Trophoblast cell (in vitro differentiated cells and primary cell): ENCODE data around the gene PARD6B.

Experiments
- DNase-seq, 2 donors: peaks; one replicate each; pipeline ENCODE4 v3.0.0-alpha.2; 2016
- H2AFZ ChIP-seq: 2 replicates; pipeline ENCODE4 v1.6.1; 2013; ENCODE audit warnings: low read length, moderate library complexity, mild to moderate bottlenecking; ENCODE audit not compliant: insufficient read depth, poor library complexity
- H2AK5ac ChIP-seq: 2 replicates; pipeline ENCODE4 v1.6.1; 2013; ENCODE audit warnings: mild to moderate bottlenecking, low read length
- H2BK120ac ChIP-seq: 2 replicates; pipeline ENCODE4 v1.6.1; 2013; ENCODE audit warnings: low read length, mild to moderate bottlenecking, moderate library complexity; ENCODE audit not compliant: insufficient read depth, poor library complexity
- H2BK12ac ChIP-seq: 2 replicates; pipeline ENCODE4 v1.6.1; 2013; ENCODE audit warnings: mild to moderate bottlenecking, low read length, moderate library complexity
- H2BK5ac ChIP-seq: 2 replicates; pipeline ENCODE4 v1.6.1; 2013; ENCODE audit warnings: low read length, low read depth, moderate library complexity, mild to moderate bottlenecking; ENCODE audit not compliant: poor library complexity
- H3K14ac ChIP-seq: 2 replicates; pipeline ENCODE4 v1.6.1; 2013; ENCODE audit warnings: mild to moderate bottlenecking, low read length
- H3K18ac ChIP-seq: 2 replicates; pipeline ENCODE4 v1.6.1; 2013; ENCODE audit warnings: mild to moderate bottlenecking, low read length
- H3K23ac ChIP-seq: 2 replicates; pipeline ENCODE4 v1.6.1; 2013; ENCODE audit warnings: low read length
- H3K27ac ChIP-seq: 2 replicates; pipeline ENCODE4 v1.5.1; 2013; ENCODE audit warnings: low read depth, mild to moderate bottlenecking, inconsistent platforms, low read length, moderate library complexity
- H3K27me3 ChIP-seq: 2 replicates; pipeline ENCODE4 v1.6.1; 2013; ENCODE audit warnings: inconsistent platforms, mild to moderate bottlenecking, low read length, moderate library complexity; ENCODE audit not compliant: insufficient read depth
- H3K36me3 ChIP-seq, 2 experiments: 1 replicate in 1 of 2; 2 replicates in 1 of 2; pipeline ENCODE4 v1.6.1; 2013; ENCODE audit warnings: low read length in 2 of 2, mild to moderate bottlenecking in 2 of 2, moderate library complexity in 1 of 2; ENCODE audit not compliant: insufficient read depth in 2 of 2, control insufficient read depth in 1 of 2
- H3K4ac ChIP-seq: 2 replicates; pipeline ENCODE4 v1.6.1; 2013; ENCODE audit warnings: low read depth, mild to moderate bottlenecking, low read length, moderate library complexity
- H3K4me1 ChIP-seq, 2 experiments: 1 replicate in 1 of 2; 2 replicates in 1 of 2; pipeline ENCODE4 v1.6.1; 2013; ENCODE audit warnings: low read length in 2 of 2, mild to moderate bottlenecking in 2 of 2, moderate library complexity in 1 of 2; ENCODE audit not compliant: insufficient read depth in 2 of 2, control insufficient read depth in 1 of 2
- H3K4me2 ChIP-seq: 2 replicates; pipeline ENCODE4 v1.6.1; 2013; ENCODE audit warnings: inconsistent platforms, mild to moderate bottlenecking, low read length, moderate library complexity
- H3K4me3 ChIP-seq: 2 replicates; pipeline ENCODE4 v1.5.1; 2013; ENCODE audit warnings: mild to moderate bottlenecking, low read depth, low read length, inconsistent platforms
- H3K79me1 ChIP-seq: one replicate; pipeline ENCODE4 v1.6.1; 2013; ENCODE audit warnings: low read length
- H3K79me2 ChIP-seq: 2 replicates; pipeline ENCODE4 v1.6.1; 2013; ENCODE audit warnings: low read length, mild to moderate bottlenecking; ENCODE audit not compliant: control insufficient read depth, insufficient read depth, poor library complexity
- H3K9ac ChIP-seq: 2 replicates; pipeline ENCODE4 v1.6.1; 2013; ENCODE audit warnings: mild to moderate bottlenecking, low read length
- H3K9me3 ChIP-seq: 2 replicates; pipeline ENCODE4 v1.6.1; 2013; ENCODE audit warnings: low read depth, mild to moderate bottlenecking, control low read depth, inconsistent platforms, low read length; ENCODE audit not compliant: insufficient read depth
- H4K12ac ChIP-seq: 2 replicates; pipeline ENCODE4 v1.6.1; 2013; ENCODE audit warnings: low read depth, mild to moderate bottlenecking, low read length, moderate library complexity
- H4K8ac ChIP-seq: 2 replicates; pipeline ENCODE4 v1.6.1; 2013; ENCODE audit warnings: low read depth, mild to moderate bottlenecking, low read length, moderate library complexity
- H4K91ac ChIP-seq: one replicate; pipeline ENCODE4 v1.6.1; 2013; ENCODE audit warnings: low read depth, mild to moderate bottlenecking, low read length, moderate library complexity
- WGBS: extraction: QIAGEN DNeasy Blood & Tissue Kit; methylation state at CpG from one replicate; pipeline ENCODE4 v1.1.7; 2013; ENCODE audit warnings: missing lambda C conversion rate; ENCODE audit not compliant: insufficient read length, insufficient coverage; ENCODE audit errors: extremely low coverage; 5-methylcytosine and 5-hydroxymethylcytosine counted together

Gene PARD6B

DNA sequence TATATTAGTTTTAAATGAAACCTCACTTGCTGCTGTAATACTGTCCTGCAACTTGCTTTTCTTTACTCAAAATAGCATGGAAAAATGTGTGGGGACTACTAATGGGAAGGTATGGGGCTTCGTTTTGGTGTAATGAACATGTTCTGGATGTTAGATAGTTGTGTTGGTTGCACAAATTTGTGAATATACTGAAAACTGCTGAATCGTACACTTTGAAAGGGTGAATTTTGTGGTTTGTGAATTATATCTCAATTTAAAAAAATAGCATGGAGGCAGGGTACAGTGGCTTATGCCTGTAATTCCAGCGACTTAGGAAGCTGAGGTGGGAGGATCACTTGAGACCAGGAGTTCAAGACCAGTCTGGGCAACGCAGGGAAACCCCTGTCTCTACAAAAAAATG lies 65.8 kb downstream of the PARD6B start:
- Histone ChIP-seq H2BK5ac (no peak overlapping the region), H3K4me3 (no peak overlapping the region), H2BK12ac (no peak overlapping the region), H3K4me2 (no peak overlapping the region), H2BK120ac (no peak overlapping the region), H4K91ac (no peak overlapping the region), H3K27me3 (no peaks in the 10 kb centered on the region), H3K36me3 (no peaks in the 10 kb centered on the region), H3K4me1 (no peaks in the 10 kb centered on the region), H3K18ac (no peak overlapping the region), H3K4ac (no peak overlapping the region), H3K27ac (no peak overlapping the region), H3K23ac (no peak overlapping the region), H2AK5ac (no peak overlapping the region), H3K14ac (no peak overlapping the region), H3K79me1 (peaks cover 5% of the 10 kb centered on the region), H3K79me2 (peaks cover 3% of the 10 kb centered on the region), H4K8ac (no peak overlapping the region), H4K12ac (no peak overlapping the region), H3K9me3 (no peaks in the 10 kb centered on the region), H2AFZ (no peak overlapping the region), H3K9ac (no peak overlapping the region)
- no CpG with 5 or more reads among the region's 4 CpGs for WGBS
- DNase-seq = no peak

DNA sequence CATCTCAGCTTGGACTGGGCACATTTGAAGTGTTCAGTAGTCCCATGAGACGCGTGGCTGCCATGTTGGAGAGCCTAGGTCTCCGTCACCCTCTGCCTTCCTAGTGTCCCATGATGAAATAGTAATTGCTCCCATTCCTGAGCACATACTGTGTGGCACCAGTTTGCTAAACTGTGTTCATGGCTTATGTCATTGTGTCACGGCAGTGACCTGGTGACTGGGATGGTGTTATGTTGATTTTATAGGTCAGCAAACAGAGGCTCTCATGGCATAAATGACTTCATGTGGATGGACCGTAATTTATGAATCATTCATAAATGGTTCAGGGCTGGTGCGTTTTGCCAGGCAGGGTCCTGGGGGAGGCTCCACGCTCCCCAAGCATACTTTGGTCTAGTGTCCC lies 67.3 kb downstream of the PARD6B start:
- no CpG with 5 or more reads among the region's 7 CpGs for WGBS
- Histone ChIP-seq H3K14ac (no peak overlapping the region), H3K79me1 (peaks cover 5% of the 10 kb centered on the region), H3K4me1 (no peaks in the 10 kb centered on the region), H2AK5ac (no peak overlapping the region), H2AFZ (no peak overlapping the region), H3K27me3 (no peaks in the 10 kb centered on the region), H3K4me2 (no peak overlapping the region), H3K36me3 (no peaks in the 10 kb centered on the region), H2BK120ac (no peak overlapping the region), H3K23ac (no peak overlapping the region), H3K4me3 (no peak overlapping the region), H3K79me2 (peaks cover 3% of the 10 kb centered on the region), H4K8ac (no peak overlapping the region), H2BK5ac (no peak overlapping the region), H2BK12ac (no peak overlapping the region), H3K27ac (no peak overlapping the region), H4K91ac (no peak overlapping the region), H3K9me3 (no peaks in the 10 kb centered on the region), H3K9ac (no peak overlapping the region), H4K12ac (no peak overlapping the region), H3K4ac (no peak overlapping the region), H3K18ac (no peak overlapping the region)
- peak in 1 of 2 donors; percentile 26 for DNase-seq

DNA sequence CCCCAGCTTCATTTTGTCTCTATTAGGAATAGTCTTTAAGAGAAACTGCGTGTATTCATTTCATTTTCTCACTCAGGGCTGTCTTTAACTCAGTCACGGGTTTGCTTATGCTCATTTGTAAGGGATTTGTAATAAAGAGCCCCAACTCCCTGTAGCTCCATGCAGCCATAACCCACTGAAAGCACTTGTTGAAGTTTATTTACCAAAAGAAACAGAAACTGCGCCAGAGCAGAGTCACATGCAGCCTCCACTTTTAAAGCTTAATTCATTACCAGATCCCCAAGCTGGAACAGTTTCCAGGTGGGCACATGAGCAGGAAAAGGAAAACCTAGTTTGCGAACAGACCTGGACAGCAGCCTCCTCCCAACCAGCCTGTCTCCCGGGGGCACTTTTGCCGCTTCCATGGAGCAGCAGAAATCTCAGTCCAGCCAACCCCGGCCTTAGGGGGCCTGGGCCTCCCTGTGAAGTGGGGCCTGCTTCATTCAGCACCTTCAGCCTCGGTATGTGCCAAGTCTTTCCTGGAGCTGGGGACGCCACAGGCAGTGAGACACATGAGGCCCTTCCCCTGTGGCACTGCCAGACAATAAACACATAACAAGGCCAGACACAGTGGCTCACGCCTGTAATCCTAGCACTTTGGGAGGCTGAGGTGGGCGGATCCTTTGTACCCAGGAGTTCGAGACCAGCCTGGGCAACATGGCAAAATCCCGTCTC lies 68.0 kb downstream of the PARD6B start:
- Histone ChIP-seq H3K27ac (no peak overlapping the region), H3K14ac (no peak overlapping the region), H2AFZ (no peak overlapping the region), H2BK120ac (no peak overlapping the region), H2BK12ac (no peak overlapping the region), H3K4me3 (no peak overlapping the region), H3K4me2 (no peak overlapping the region), H2BK5ac (no peak overlapping the region), H3K18ac (no peak overlapping the region), H3K79me2 (peaks cover 3% of the 10 kb centered on the region), H3K27me3 (no peaks in the 10 kb centered on the region), H3K9ac (no peak overlapping the region), H2AK5ac (no peak overlapping the region), H3K36me3 (no peaks in the 10 kb centered on the region), H4K12ac (no peak overlapping the region), H4K8ac (no peak overlapping the region), H3K79me1 (peaks cover 5% of the 10 kb centered on the region), H3K23ac (no peak overlapping the region), H3K9me3 (no peaks in the 10 kb centered on the region), H4K91ac (no peak overlapping the region), H3K4ac (no peak overlapping the region), H3K4me1 (no peaks in the 10 kb centered on the region)
- no CpG with 5 or more reads among the region's 13 CpGs for WGBS
- DNase-seq = no peak

DNA sequence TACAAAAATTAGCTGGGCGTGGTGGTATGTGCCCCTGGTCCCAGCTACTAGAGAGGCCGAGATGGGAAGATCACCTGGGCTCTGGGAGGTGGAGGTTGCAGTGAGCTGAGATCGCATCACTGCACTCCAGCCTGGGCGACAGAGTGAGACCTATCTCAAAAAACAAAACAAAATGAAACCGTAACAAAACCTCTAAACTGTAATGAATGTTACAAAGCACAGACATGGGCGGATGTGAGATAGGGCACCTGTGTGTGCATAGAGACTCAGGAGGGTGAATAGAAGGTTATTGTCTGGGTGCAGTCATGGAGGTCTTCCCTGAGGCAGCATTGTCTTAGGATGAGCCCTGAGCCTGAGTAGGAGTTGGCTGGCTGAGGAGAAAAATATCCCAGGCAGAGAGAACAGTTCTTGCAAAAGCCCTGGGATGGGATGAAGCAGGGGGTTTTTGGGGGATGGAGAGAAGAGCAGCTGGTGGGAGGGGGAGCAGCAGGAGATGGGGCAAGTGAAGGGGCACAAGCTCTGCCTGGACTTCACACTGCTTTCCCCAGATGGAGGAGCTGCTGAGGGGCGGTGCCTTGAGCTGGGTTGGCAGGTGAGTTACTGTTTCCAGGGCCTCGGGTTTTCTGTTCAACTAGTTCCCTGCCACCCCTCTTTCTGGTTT lies 68.6 kb downstream of the PARD6B start:
- H3K36me3 ChIP-seq = no peaks in the 10 kb centered on the region
- H3K18ac ChIP-seq = no peak overlapping the region
- H3K79me1 ChIP-seq = peaks cover 4% of the 10 kb centered on the region
- no peak overlapping the region for H3K27ac ChIP-seq
- no peak overlapping the region for H2AK5ac ChIP-seq
- no peak overlapping the region for H3K9ac ChIP-seq
- H2BK120ac ChIP-seq = no peak overlapping the region
- no peak overlapping the region for H4K12ac ChIP-seq
- H3K9me3 ChIP-seq = no peaks in the 10 kb centered on the region
- H2AFZ ChIP-seq = no peak overlapping the region
- no peak overlapping the region for H3K23ac ChIP-seq
- no peak for DNase-seq
- H4K91ac ChIP-seq = no peak overlapping the region
- H3K27me3 ChIP-seq = no peaks in the 10 kb centered on the region
- no peaks in the 10 kb centered on the region for H3K4me1 ChIP-seq
- no CpG with 5 or more reads among the region's 8 CpGs for WGBS
- H2BK12ac ChIP-seq = no peak overlapping the region
- no peak overlapping the region for H4K8ac ChIP-seq
- no peak overlapping the region for H3K4ac ChIP-seq
- peaks cover 1% of the 10 kb centered on the region for H3K79me2 ChIP-seq
- H3K4me3 ChIP-seq = no peak overlapping the region
- H2BK5ac ChIP-seq = no peak overlapping the region
- H3K4me2 ChIP-seq = no peak overlapping the region
- H3K14ac ChIP-seq = no peak overlapping the region
